Endothelial cell of umbilical vein (primary cell): ENCODE data around the gene BRICD5. TPM values are rescaled to one million over a fixed set of nuclear protein-coding genes. Genes with fewer than 3 reads are reported as not detected.

Experiments
- Bru-seq: library from RNA; stranded (reverse); fragments of 400-500 nt; gene quantifications from one replicate; lab custom pipeline; 2021; lab: Mats Ljungman, UMichigan
- BruChase-seq, 2 experiments: library from RNA; stranded (reverse); fragments of 400-500 nt; gene quantifications; one replicate each; lab custom pipeline; 2021; lab: Mats Ljungman, UMichigan
- BruUV-seq: library from RNA; stranded (reverse); fragments of 400-500 nt; replicated peaks from 2 replicates; lab custom pipeline; 2021; lab: Mats Ljungman, UMichigan
- CTCF ChIA-PET: fragments of 300-600, 350-600 bp; sonication (Branson Sonifier 250); formaldehyde crosslinking; loops from one replicate; lab custom pipeline; 2021; ENCODE audit warnings: antibody characterized with exemption, inconsistent platforms; lab: Charles Lee
- POLR2A ChIA-PET: fragments of 300-600, 350-600 bp; sonication (Branson Sonifier 250); formaldehyde crosslinking; loops from one replicate; lab custom pipeline; 2021; ENCODE audit warnings: antibody characterized with exemption, inconsistent platforms; lab: Charles Lee
- DNase-seq: peaks from one replicate; pipeline ENCODE4 v3.0.0-alpha.2; 2011; ENCODE audit warnings: low read depth, low spot score
- FAIRE-seq: peaks from 2 replicates; lab custom pipeline; 2011; peaks lifted over from hg19 to GRCh38; lab: Jason Lieb, UNC
- H2AFZ ChIP-seq: 2 replicates; pipeline ENCODE4 v1.6.0; 2012; ENCODE audit warnings: low read depth, low read length, control low read depth, inconsistent platforms
- H3K27ac ChIP-seq: 2 replicates; pipeline ENCODE4 v1.5.1; 2011; ENCODE audit warnings: low read depth, mild to moderate bottlenecking, control low read depth, low read length, moderate library complexity; ENCODE audit not compliant: insufficient read depth
- H3K27me3 ChIP-seq, 2 experiments: 2 replicates each; pipeline versions ENCODE4 v1.6.0 to v1.6.1; 2011; ENCODE audit warnings: low read length in 2 of 2, mixed read lengths in 1 of 2; ENCODE audit not compliant: control insufficient read depth in 2 of 2, insufficient read depth in 2 of 2
- H3K36me3 ChIP-seq, 2 experiments: 2 replicates in 1 of 2; 3 replicates in 1 of 2; pipeline ENCODE4 v1.5.1; 2011; ENCODE audit warnings: low read length in 2 of 2, mild to moderate bottlenecking in 1 of 2, moderate library complexity in 1 of 2; ENCODE audit not compliant: control insufficient read depth in 2 of 2, insufficient read depth in 2 of 2; ENCODE audit errors: extremely low read depth in 1 of 2
- H3K4me1 ChIP-seq: 3 replicates; pipeline ENCODE4 v1.5.1; 2011; ENCODE audit warnings: mild to moderate bottlenecking, low read length; ENCODE audit not compliant: control insufficient read depth, insufficient read depth; ENCODE audit errors: extremely low read depth
- H3K4me2 ChIP-seq: 2 replicates; pipeline ENCODE4 v1.6.1; 2011; ENCODE audit warnings: low read length, control low read depth, mixed read lengths; ENCODE audit not compliant: insufficient read depth
- H3K4me3 ChIP-seq, 3 experiments: fragments of 200-600 bp in 1 of 3; sonication (generic), shearing (Covaris generic) in 1 of 3; replicated peaks in 1 of 3; 2 replicates each; pipeline ENCODE4 v1.5.1; 2011 to 2016; ENCODE audit warnings: control low read depth in 3 of 3, low read length in 3 of 3, mild to moderate bottlenecking in 2 of 3, inconsistent platforms in 1 of 3, low read depth in 1 of 3, moderate library complexity in 1 of 3; ENCODE audit not compliant: insufficient read depth in 1 of 3
- H3K79me2 ChIP-seq: 2 replicates; pipeline ENCODE4 v1.6.0; 2012; ENCODE audit warnings: low read length, inconsistent platforms; ENCODE audit not compliant: control insufficient read depth, insufficient read depth
- H3K9ac ChIP-seq: replicated peaks from 2 replicates; pipeline ENCODE3; 2011; ENCODE audit warnings: low read length, control low read depth; ENCODE audit not compliant: insufficient read depth; ENCODE audit errors: extremely low read depth
- H3K9me1 ChIP-seq: replicated peaks from 3 replicates; pipeline ENCODE4 v1.6.0; 2011; ENCODE audit warnings: mild to moderate bottlenecking, low read length; ENCODE audit not compliant: control insufficient read depth, insufficient read depth; ENCODE audit errors: extremely low read depth
- H3K9me3 ChIP-seq: replicated peaks from 2 replicates; pipeline ENCODE4 v1.5.1; 2012; ENCODE audit warnings: low read length, inconsistent platforms; ENCODE audit not compliant: control insufficient read depth, insufficient read depth
- H4K20me1 ChIP-seq: replicated peaks from 2 replicates; pipeline ENCODE3; 2011; ENCODE audit warnings: mild to moderate bottlenecking, low read length; ENCODE audit not compliant: control insufficient read depth, insufficient read depth; ENCODE audit errors: extremely low read depth
- EZH2 ChIP-seq: IDR thresholded peaks from 2 replicates; pipeline ENCODE4 v1.6.1; 2012; ENCODE audit warnings: borderline replicate concordance, low read depth, mild to moderate bottlenecking, moderate library complexity, low read length, inconsistent platforms; ENCODE audit not compliant: severe bottlenecking
- FOS ChIP-seq: IDR thresholded peaks from 2 replicates; pipeline ENCODE4 v1.6.1; 2011; ENCODE audit warnings: mild to moderate bottlenecking, low read length, moderate library complexity, borderline replicate concordance; ENCODE audit not compliant: insufficient read depth
- GATA2 ChIP-seq: IDR thresholded peaks from 2 replicates; pipeline ENCODE4 v1.7.0; 2011; ENCODE audit warnings: low read depth, mild to moderate bottlenecking, moderate library complexity, mixed read lengths, low read length; ENCODE audit not compliant: insufficient read length, insufficient read depth
- JUN ChIP-seq: IDR thresholded peaks from 2 replicates; pipeline ENCODE4 v1.6.1; 2011; ENCODE audit warnings: borderline replicate concordance, low read depth; ENCODE audit not compliant: insufficient read length, insufficient read depth
- MAX ChIP-seq: IDR thresholded peaks from 2 replicates; pipeline ENCODE4 v1.6.1; 2011; ENCODE audit not compliant: insufficient read depth, insufficient read length
- MYC ChIP-seq: IDR thresholded peaks from one replicate; pipeline ENCODE4 v1.6.1; 2011; ENCODE audit warnings: mild to moderate bottlenecking, low read depth, low read length
- POLR2A ChIP-seq: IDR thresholded peaks from 2 replicates; pipeline ENCODE4 v1.6.1; 2012; ENCODE audit warnings: low read depth, mild to moderate bottlenecking, control low read depth, low read length
- dilution Hi-C: fragments of 300-500 bp; cut with MboI; formaldehyde crosslinking; loops from one replicate; pipeline ENCODE4 v1.15.0; 2019; ENCODE audit warnings: low sequenced_read_pairs; ENCODE audit not compliant: extremely low pct_ligation_motif_present
- intact Hi-C: fragments of 100-400 bp; cut with micrococcal nuclease; formaldehyde crosslinking; loops from one replicate; pipeline ENCODE4 v1.10.0; 2022
- long read RNA-seq: library from polyadenylated mRNA; stranded (forward); transcript quantifications from one replicate; pipeline ENCODE4 v2.0.0, GENCODE V29; 2021
- polyA minus RNA-seq, 3 experiments: library from RNA; depleted of rRNA, polyadenylated mRNA; stranded (reverse); fragments of >200 nt; gene quantifications; 1 replicate in 1 of 3; 2 replicates in 2 of 3; pipeline ENCODE4 v1.2.3, GENCODE V29; 2011
- polyA plus RNA-seq, 4 experiments: library from polyadenylated mRNA; depleted of rRNA in 3 of 4; stranded (reverse) in 3 of 4; unstranded in 1 of 4; fragments of >200 nt; gene quantifications; 2 replicates each; pipeline versions ENCODE4 v1.2.1 to v1.2.3, GENCODE V29; 2011 to 2012; ENCODE audit warnings: missing spikeins in 1 of 4
- total RNA-seq: library from RNA; stranded (reverse); gene quantifications from 2 replicates; pipeline ENCODE4 v1.2.3, GENCODE V29; 2021
- TF ChIP-seq, protein P1 (sequence below), 2 donors: IDR thresholded peaks; 1 replicate in 1 of 2; 2 replicates in 1 of 2; pipeline ENCODE4 v1.5.1; 2011; ENCODE audit warnings: low read length in 2 of 2, mild to moderate bottlenecking in 2 of 2, moderate library complexity in 2 of 2, control low read depth in 1 of 2, inconsistent platforms in 1 of 2, low read depth in 1 of 2; ENCODE audit not compliant: insufficient read depth in 1 of 2; ENCODE audit errors: extremely low read depth in 1 of 2

The BRICD5 gene
- total RNA-seq = 8.4 and 10.2 TPM in 2 replicates
- 5.6 and 9.3 TPM in 2 replicates for polyA plus RNA-seq
- 0.74 and 1.7 TPM in 2 replicates for polyA plus RNA-seq (2011; cell fraction: cytosol; rRNA removed)
- polyA plus RNA-seq (2011; cell fraction: nucleus; rRNA removed) = 36.8 and 41.2 TPM in 2 replicates
- 3.4 and 7.5 TPM in 2 replicates for polyA plus RNA-seq (2012)
- 1.2 and 1.4 TPM in 2 replicates for polyA minus RNA-seq
- polyA minus RNA-seq (2011; cell fraction: cytosol; rRNA and poly(A)+ RNA removed) = 2.0 TPM
- 3.2 and 5.7 TPM in 2 replicates for polyA minus RNA-seq (2011; cell fraction: nucleus; rRNA and poly(A)+ RNA removed)
- Bru-seq, nascent RNA = percentile 48 among the genes with signal in this experiment
- percentile 68 among the genes with signal in this experiment for BruChase-seq, experiment 1, labeled RNA remaining after a 6-hour chase
- percentile 59 among the genes with signal in this experiment for BruChase-seq, experiment 2, labeled RNA remaining after a 2-hour chase
- long read RNA-seq, partial matches to known transcripts = 7 of 18 reads
- long read RNA-seq, other reads (novel, unspliced or antisense) = 9 of 18 reads

- Histone ChIP-seq H3K4me3 (no peak within 1 kb of the TSS), H3K9ac (no peak within 1 kb of the TSS), H3K4me1 (peaks cover 21% of the 10 kb centered on the region), H3K4me2 (no peak within 1 kb of the TSS), H2AFZ (no peak within 1 kb of the TSS), H4K20me1 (no peaks in the 10 kb centered on the region), H3K9me1 (no peaks in the 10 kb centered on the region), H3K36me3 (peaks cover 0 to 22% of the 10 kb centered on the region in 2 experiments), H3K27me3 (no peaks in the 10 kb centered on the region), H3K79me2 (peaks cover 32% of the 10 kb centered on the region), H3K27ac (no peak within 1 kb of the TSS), H3K9me3 (no peaks in the 10 kb centered on the region)
- FAIRE-seq = no peak
- ChIA-PET CTCF (no interaction called here), POLR2A (interaction anchor here (2.1 kb wide), 1 partner anchor 55 kb away, joined by 9 read pairs; the partner anchor contains the start of gene TRAF7)
- BruUV-seq = no TSS peak
- no peak for DNase-seq
- dilution Hi-C loops = no loop called here
- TF ChIP-seq, protein P1, sequence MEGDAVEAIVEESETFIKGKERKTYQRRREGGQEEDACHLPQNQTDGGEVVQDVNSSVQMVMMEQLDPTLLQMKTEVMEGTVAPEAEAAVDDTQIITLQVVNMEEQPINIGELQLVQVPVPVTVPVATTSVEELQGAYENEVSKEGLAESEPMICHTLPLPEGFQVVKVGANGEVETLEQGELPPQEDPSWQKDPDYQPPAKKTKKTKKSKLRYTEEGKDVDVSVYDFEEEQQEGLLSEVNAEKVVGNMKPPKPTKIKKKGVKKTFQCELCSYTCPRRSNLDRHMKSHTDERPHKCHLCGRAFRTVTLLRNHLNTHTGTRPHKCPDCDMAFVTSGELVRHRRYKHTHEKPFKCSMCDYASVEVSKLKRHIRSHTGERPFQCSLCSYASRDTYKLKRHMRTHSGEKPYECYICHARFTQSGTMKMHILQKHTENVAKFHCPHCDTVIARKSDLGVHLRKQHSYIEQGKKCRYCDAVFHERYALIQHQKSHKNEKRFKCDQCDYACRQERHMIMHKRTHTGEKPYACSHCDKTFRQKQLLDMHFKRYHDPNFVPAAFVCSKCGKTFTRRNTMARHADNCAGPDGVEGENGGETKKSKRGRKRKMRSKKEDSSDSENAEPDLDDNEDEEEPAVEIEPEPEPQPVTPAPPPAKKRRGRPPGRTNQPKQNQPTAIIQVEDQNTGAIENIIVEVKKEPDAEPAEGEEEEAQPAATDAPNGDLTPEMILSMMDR (IDR thresholded peaks at IDR 0.05; ENCODE audit: extremely low read depth in 1 of 2, insufficient read depth in 1 of 2, low read depth in 1 of 2, low read length in 2 of 2) = no peak
- TF ChIP-seq GATA2 (no peak), POLR2A (no peak), FOS (no peak), EZH2 (no peak), MYC (no peak), MAX (no peak), JUN (no peak)
- intact Hi-C loops = no loop called here
These were observed at the start of gene BRICD5 for GRCh38 chr16:2210386-2211365. Gene BRICD5, minus strand, starts transcription at chr16:2210863. Its CDS starts 30 bp downstream, at chr16:2210833.
